IMR-90 (cell line): ENCODE results near the gene RAB34. TPM values are rescaled to one million over a fixed set of nuclear protein-coding genes. Genes with fewer than 3 reads are reported as not detected.

Source experiments
- ATAC-seq: fragments of 200-7000 bp; cut with Tn5 transposase; 2 replicates; pipeline ENCODE4 v1.9.1; 2020; ENCODE audit warnings: low read depth, mild to moderate bottlenecking, moderate library complexity
- BruUV-seq: library from RNA; stranded (reverse); fragments of 400-500 nt; replicated peaks from 2 replicates; lab custom pipeline; 2021; lab: Mats Ljungman, UMichigan
- CTCF ChIA-PET: fragments of 300-600 bp; formaldehyde crosslinking; extraction: SDS; loops from one replicate; lab custom pipeline; 2021; ENCODE audit warnings: antibody characterized with exemption; lab: Yijun Ruan, JAX
- POLR2A ChIA-PET: fragments of 300-600 bp; sonication (Branson Sonifier 250); formaldehyde crosslinking; loops from one replicate; lab custom pipeline; 2022; ENCODE audit warnings: antibody characterized with exemption; ENCODE audit not compliant: unreplicated experiment; lab: Charles Lee
- DNase-seq: peaks from one replicate; pipeline ENCODE4 v3.0.0; 2013
- H2AFZ ChIP-seq: replicated peaks from 2 replicates; pipeline ENCODE3; 2013; ENCODE audit warnings: low read length, mild to moderate bottlenecking; ENCODE audit not compliant: poor library complexity
- H2AK5ac ChIP-seq: 2 replicates; pipeline ENCODE4 v1.6.1; 2013; ENCODE audit warnings: low read depth, low read length, inconsistent platforms
- H2AK9ac ChIP-seq: replicated peaks from 2 replicates; pipeline ENCODE3; 2013; ENCODE audit warnings: mild to moderate bottlenecking, low read depth, low read length, moderate library complexity; ENCODE audit not compliant: poor library complexity
- H2BK120ac ChIP-seq: 2 replicates; pipeline ENCODE4 v1.6.1; 2013; ENCODE audit warnings: low read depth, low read length, inconsistent platforms
- H2BK15ac ChIP-seq: 3 replicates; pipeline ENCODE4 v1.6.1; 2013; ENCODE audit warnings: low read depth, low read length, inconsistent platforms
- H2BK20ac ChIP-seq: 2 replicates; pipeline ENCODE4 v1.6.1; 2013; ENCODE audit warnings: low read depth, mild to moderate bottlenecking, inconsistent platforms, low read length, moderate library complexity
- H2BK5ac ChIP-seq: 2 replicates; pipeline ENCODE4 v1.6.1; 2013; ENCODE audit warnings: mild to moderate bottlenecking, low read depth, low read length, inconsistent platforms; ENCODE audit not compliant: poor library complexity, severe bottlenecking
- H3K14ac ChIP-seq: replicated peaks from 2 replicates; pipeline ENCODE4 v1.6.1; 2013; ENCODE audit warnings: low read depth, low read length, inconsistent platforms
- H3K18ac ChIP-seq: 2 replicates; pipeline ENCODE4 v1.6.1; 2013; ENCODE audit warnings: low read depth, low read length, control low read depth
- H3K23ac ChIP-seq: 2 replicates; pipeline ENCODE4 v1.6.1; 2013; ENCODE audit warnings: low read depth, low read length, inconsistent platforms
- H3K27ac ChIP-seq: 2 replicates; pipeline ENCODE4 v1.5.1; 2013; ENCODE audit warnings: mild to moderate bottlenecking, control low read depth, low read length; ENCODE audit not compliant: insufficient read depth
- H3K27me3 ChIP-seq: 2 replicates; pipeline ENCODE4 v1.6.1; 2013; ENCODE audit warnings: low read length; ENCODE audit not compliant: control insufficient read depth, insufficient read depth
- H3K36me3 ChIP-seq: 2 replicates; pipeline ENCODE4 v1.6.1; 2013; ENCODE audit warnings: low read length, mixed read lengths; ENCODE audit not compliant: control insufficient read depth, insufficient read depth
- H3K4ac ChIP-seq: 2 replicates; pipeline ENCODE4 v1.6.1; 2013; ENCODE audit warnings: low read depth, low read length, inconsistent platforms
- H3K4me1 ChIP-seq: 2 replicates; pipeline ENCODE4 v1.6.1; 2013; ENCODE audit warnings: low read length, mixed read lengths; ENCODE audit not compliant: control insufficient read depth, insufficient read depth
- H3K4me2 ChIP-seq: 2 replicates; pipeline ENCODE4 v1.6.1; 2013; ENCODE audit warnings: low read depth, mild to moderate bottlenecking, control low read depth, low read length, moderate library complexity
- H3K4me3 ChIP-seq: 2 replicates; pipeline ENCODE4 v1.5.1; 2013; ENCODE audit warnings: low read depth, mild to moderate bottlenecking, control low read depth, low read length, moderate library complexity; ENCODE audit not compliant: insufficient read depth
- H3K56ac ChIP-seq: 2 replicates; pipeline ENCODE4 v1.6.1; 2013; ENCODE audit warnings: low read length, inconsistent platforms; ENCODE audit not compliant: insufficient read depth; ENCODE audit errors: extremely low read depth
- H3K79me1 ChIP-seq, 2 experiments: 2 replicates each; pipeline ENCODE4 v1.6.1; 2013; ENCODE audit warnings: low read length in 2 of 2, inconsistent platforms in 1 of 2, low read depth in 1 of 2
- H3K9ac ChIP-seq: 2 replicates; pipeline ENCODE4 v1.6.1; 2013; ENCODE audit warnings: low read depth, low read length, control low read depth
- H3K9me1 ChIP-seq: 2 replicates; pipeline ENCODE4 v1.6.1; 2013; ENCODE audit warnings: low read length, inconsistent platforms; ENCODE audit not compliant: insufficient read depth
- H3K9me3 ChIP-seq: 2 replicates; pipeline ENCODE4 v1.6.1; 2013; ENCODE audit warnings: low read length; ENCODE audit not compliant: control insufficient read depth, insufficient read depth
- H4K20me1 ChIP-seq: 2 replicates; pipeline ENCODE4 v1.6.1; 2013; ENCODE audit warnings: low read length, inconsistent platforms; ENCODE audit not compliant: insufficient read depth
- H4K5ac ChIP-seq: 2 replicates; pipeline ENCODE4 v1.6.1; 2013; ENCODE audit warnings: mild to moderate bottlenecking, low read depth, low read length, control low read depth
- H4K8ac ChIP-seq, 2 experiments: 2 replicates each; pipeline ENCODE4 v1.6.1; 2013; ENCODE audit warnings: low read depth in 2 of 2, low read length in 2 of 2, control low read depth in 1 of 2, inconsistent platforms in 1 of 2
- H4K91ac ChIP-seq: 2 replicates; pipeline ENCODE4 v1.6.1; 2013; ENCODE audit warnings: low read depth, low read length, inconsistent platforms; ENCODE audit not compliant: insufficient read depth
- BHLHE40 ChIP-seq: fragments of 150-350 bp; IDR thresholded peaks from 2 replicates; pipeline ENCODE4 v1.6.1; 2016; ENCODE audit warnings: mild to moderate bottlenecking, low read depth, low read length
- CEBPB ChIP-seq: IDR thresholded peaks from 2 replicates; pipeline ENCODE4 v1.6.1; 2012; ENCODE audit warnings: low read depth, low read length, improper control_type of control experiment
- CHD1 ChIP-seq: IDR thresholded peaks from 2 replicates; pipeline ENCODE4 v1.6.1; 2012; ENCODE audit warnings: low read depth, low read length, improper control_type of control experiment
- CTCF ChIP-seq: conservative IDR thresholded peaks from 2 replicates; pipeline ENCODE4 v1.5.1; 2012; ENCODE audit warnings: mild to moderate bottlenecking, low read depth, low read length, improper control_type of control experiment
- FOS ChIP-seq: fragments of 150-350 bp; IDR thresholded peaks from 2 replicates; pipeline ENCODE4 v1.6.1; 2016; ENCODE audit warnings: low read depth, low read length
- MAFK ChIP-seq: IDR thresholded peaks from 2 replicates; pipeline ENCODE4 v1.6.1; 2012; ENCODE audit warnings: low read depth, low read length, improper control_type of control experiment
- MAZ ChIP-seq: IDR thresholded peaks from 2 replicates; pipeline ENCODE4 v1.6.1; 2012; ENCODE audit warnings: low read depth, mild to moderate bottlenecking, low read length, improper control_type of control experiment, moderate library complexity, borderline replicate concordance
- MXI1 ChIP-seq: IDR thresholded peaks from 2 replicates; pipeline ENCODE4 v1.6.1; 2012; ENCODE audit warnings: low read depth, mild to moderate bottlenecking, low read length, moderate library complexity, borderline replicate concordance
- NFE2L2 ChIP-seq: fragments of 150-350 bp; IDR thresholded peaks from 2 replicates; pipeline ENCODE4 v1.6.1; 2016; ENCODE audit warnings: low read depth, mild to moderate bottlenecking, low read length
- POLR2A ChIP-seq: IDR thresholded peaks from 2 replicates; pipeline ENCODE4 v1.6.1; 2012; ENCODE audit warnings: mild to moderate bottlenecking, low read depth, low read length
- RAD21 ChIP-seq: IDR thresholded peaks from 2 replicates; pipeline ENCODE4 v1.6.1; 2012; ENCODE audit warnings: low read length, improper control_type of control experiment
- RCOR1 ChIP-seq: IDR thresholded peaks from 2 replicates; pipeline ENCODE4 v1.6.1; 2012; ENCODE audit warnings: mild to moderate bottlenecking, low read length, improper control_type of control experiment; ENCODE audit not compliant: insufficient replicate concordance
- RFX5 ChIP-seq: IDR thresholded peaks from 2 replicates; pipeline ENCODE4 v1.8.0; 2012; ENCODE audit warnings: low read depth, mild to moderate bottlenecking, low read length, moderate library complexity
- SMC3 ChIP-seq: fragments of 150-350 bp; IDR thresholded peaks from 2 replicates; pipeline ENCODE4 v1.6.1; 2016; ENCODE audit warnings: low read depth, mild to moderate bottlenecking, antibody characterized with exemption, low read length, moderate library complexity
- USF2 ChIP-seq: fragments of 150-350 bp; IDR thresholded peaks from 2 replicates; pipeline ENCODE4 v1.6.1; 2017; ENCODE audit warnings: mild to moderate bottlenecking, antibody characterized with exemption, low read length, low read depth
- WGBS, 2 experiments: methylation state at CpG; one replicate each; pipeline versions ENCODE4 v1.1.5 to v1.1.7; 2013; ENCODE audit warnings: missing lambda C conversion rate in 2 of 2; ENCODE audit not compliant: insufficient read length in 1 of 2; ENCODE audit errors: extremely low coverage in 2 of 2; 5-methylcytosine and 5-hydroxymethylcytosine counted together
- dilution Hi-C: fragments of 300-500 bp; cut with HindIII; formaldehyde crosslinking; loops from one replicate; pipeline ENCODE4 v1.14.3; 2018; ENCODE audit warnings: low sequenced_read_pairs; ENCODE audit not compliant: unreplicated experiment
- in situ Hi-C: fragments of 300-500 bp; cut with MboI; formaldehyde crosslinking; loops from 3 replicates; pipeline ENCODE4 v1.14.3; 2019; ENCODE audit warnings: low sequenced_read_pairs, inconsistent platforms, mixed read lengths
- intact Hi-C: fragments of 100-400 bp; cut with micrococcal nuclease; formaldehyde crosslinking; loops from 2 replicates; pipeline ENCODE4 v1.10.0; 2022
- polyA plus RNA-seq, 3 experiments: library from polyadenylated mRNA; depleted of rRNA; stranded (reverse); fragments of >200 nt; gene quantifications; 2 replicates each; pipeline ENCODE4 v1.2.3, GENCODE V29; 2012; ENCODE audit warnings: low replicate concordance in 1 of 3
- total RNA-seq: library from RNA; depleted of rRNA; stranded (reverse); fragments of >200 nt; gene quantifications from 2 replicates; pipeline ENCODE4 v1.2.3, GENCODE V29; 2012
- TF ChIP-seq, protein P1 (sequence below): fragments of 150-350 bp; IDR thresholded peaks from 2 replicates; pipeline ENCODE4 v1.6.1; 2016; ENCODE audit warnings: low read depth, mild to moderate bottlenecking, low read length, moderate library complexity, borderline replicate concordance

RAB34 gene
- total and polyA plus RNA-seq, 2 of the 4 experiments (the other 2 are of a cell fraction): 351 to 387 TPM

DNA sequence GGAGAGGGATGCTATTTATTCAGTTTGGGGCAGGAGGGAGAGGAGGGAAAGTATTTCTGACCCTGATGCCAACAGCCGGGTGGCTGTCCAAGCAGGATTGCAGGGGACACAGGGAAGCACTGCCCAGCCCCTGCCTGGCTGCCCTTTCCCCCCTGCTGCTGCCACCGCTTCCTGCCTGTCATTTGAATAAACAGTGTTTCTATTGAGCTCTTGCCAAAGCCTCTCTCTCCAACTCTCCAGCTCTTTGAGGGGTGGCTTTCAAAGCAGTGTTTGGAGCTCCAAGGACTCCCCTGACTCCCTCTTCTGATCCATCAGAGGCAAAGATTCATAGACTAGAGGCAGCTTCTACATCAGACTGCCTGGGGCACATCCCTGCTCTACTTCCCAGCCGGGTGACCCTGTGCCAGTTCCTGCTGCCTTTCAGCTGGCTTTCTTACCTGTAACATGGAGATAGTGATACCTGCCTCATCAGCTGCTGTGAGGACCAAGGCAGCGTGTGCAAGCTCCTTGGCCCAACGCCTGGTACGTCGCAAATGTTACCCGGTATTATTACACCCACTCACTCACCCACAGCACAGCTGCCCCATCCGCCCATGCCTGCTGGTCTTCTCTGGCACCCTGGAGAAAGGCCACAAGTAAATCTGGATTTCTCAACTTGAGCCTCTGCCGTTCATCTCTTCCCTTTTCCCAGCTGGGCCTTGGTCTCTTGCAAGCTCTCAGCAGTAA, 15.5 kb downstream of the RAB34 start:
- H2AFZ ChIP-seq: no peak overlapping the region
- no peaks in the 10 kb centered on the region for H3K9me3 ChIP-seq
- no peak for DNase-seq
- POLR2A ChIA-PET: no interaction called here
- H3K23ac ChIP-seq: no peak overlapping the region
- peaks cover 4% of the 10 kb centered on the region; the same call in 1 of the 2 replicates for H3K9me1 ChIP-seq
- H4K91ac ChIP-seq: no peak overlapping the region
- H2BK20ac ChIP-seq: no peak overlapping the region
- BruUV-seq: no TSS peak
- H3K4me3 ChIP-seq: no peak overlapping the region
- H3K18ac ChIP-seq: no peak overlapping the region
- no peak overlapping the region for H2BK120ac ChIP-seq
- no peak overlapping the region for H3K4me2 ChIP-seq
- dilution Hi-C loops: no loop called here
- H2AK9ac ChIP-seq: no peak overlapping the region
- no peak overlapping the region for H2BK15ac ChIP-seq
- WGBS, 2 experiments: 58% methylated on average over 4 of the region's 10 CpGs; no CpG with 5 or more reads in 1 of the 2 experiments
- no peak overlapping the region for H4K5ac ChIP-seq
- intact Hi-C loops: no loop called here
- TF ChIP-seq CEBPB (no peak), NFE2L2 (no peak), MXI1 (no peak), USF2 (no peak), SMC3 (no peak), CHD1 (no peak), BHLHE40 (no peak), RFX5 (no peak), MAFK (no peak), POLR2A (no peak), MAZ (no peak), CTCF (no peak), FOS (no peak), RAD21 (no peak), RCOR1 (no peak)
- TF ChIP-seq, protein P1, sequence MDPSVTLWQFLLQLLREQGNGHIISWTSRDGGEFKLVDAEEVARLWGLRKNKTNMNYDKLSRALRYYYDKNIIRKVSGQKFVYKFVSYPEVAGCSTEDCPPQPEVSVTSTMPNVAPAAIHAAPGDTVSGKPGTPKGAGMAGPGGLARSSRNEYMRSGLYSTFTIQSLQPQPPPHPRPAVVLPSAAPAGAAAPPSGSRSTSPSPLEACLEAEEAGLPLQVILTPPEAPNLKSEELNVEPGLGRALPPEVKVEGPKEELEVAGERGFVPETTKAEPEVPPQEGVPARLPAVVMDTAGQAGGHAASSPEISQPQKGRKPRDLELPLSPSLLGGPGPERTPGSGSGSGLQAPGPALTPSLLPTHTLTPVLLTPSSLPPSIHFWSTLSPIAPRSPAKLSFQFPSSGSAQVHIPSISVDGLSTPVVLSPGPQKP: no peak
- no peak overlapping the region for H4K8ac ChIP-seq
- no peaks in the 10 kb centered on the region; the same call in 1 of the 2 replicates for H4K20me1 ChIP-seq
- H2BK5ac ChIP-seq: no peak overlapping the region
- no peak overlapping the region for H3K9ac ChIP-seq
- H3K4me1 ChIP-seq: no peaks in the 10 kb centered on the region
- H2AK5ac ChIP-seq: no peak overlapping the region
- H3K27ac ChIP-seq: no peak overlapping the region
- no peaks in the 10 kb centered on the region for H3K27me3 ChIP-seq
- no peak overlapping the region for H3K14ac ChIP-seq
- H3K79me1 ChIP-seq: peaks cover 3% of the 10 kb centered on the region in 2 experiments; a peak in 1 of 4 replicates
- CTCF ChIA-PET: no interaction called here
- no peak for ATAC-seq
- in situ Hi-C loops: no loop called here
- H3K36me3 ChIP-seq: peaks cover 85% of the 10 kb centered on the region
- no peak overlapping the region for H3K56ac ChIP-seq
- H3K4ac ChIP-seq: no peak overlapping the region
